ENCODE results near the gene DNPH1. TPM values are rescaled to one million over a fixed set of nuclear protein-coding genes. Genes with fewer than 3 reads are reported as not detected.

DNPH1 gene
- total RNA-seq, 1 donor from 2014 or later, result 3.5 TPM

- Mint-ChIP-seq H3K4me1 (ENCODE audit: low read depth, unreplicated experiment) (peaks cover 27% of the 10 kb centered on the region), H3K27ac (ENCODE audit: unreplicated experiment) (no peak overlapping the region), H3K36me3 (ENCODE audit: unreplicated experiment) (no peaks in the 10 kb centered on the region), H3K9me3 (ENCODE audit: unreplicated experiment) (peaks cover 24% of the 10 kb centered on the region), H3K4me3 (ENCODE audit: unreplicated experiment) (peak overlapping the region; percentile 30), H3K27me3 (ENCODE audit: unreplicated experiment) (peaks cover 21% of the 10 kb centered on the region)
- TF ChIP-seq, protein P1, sequence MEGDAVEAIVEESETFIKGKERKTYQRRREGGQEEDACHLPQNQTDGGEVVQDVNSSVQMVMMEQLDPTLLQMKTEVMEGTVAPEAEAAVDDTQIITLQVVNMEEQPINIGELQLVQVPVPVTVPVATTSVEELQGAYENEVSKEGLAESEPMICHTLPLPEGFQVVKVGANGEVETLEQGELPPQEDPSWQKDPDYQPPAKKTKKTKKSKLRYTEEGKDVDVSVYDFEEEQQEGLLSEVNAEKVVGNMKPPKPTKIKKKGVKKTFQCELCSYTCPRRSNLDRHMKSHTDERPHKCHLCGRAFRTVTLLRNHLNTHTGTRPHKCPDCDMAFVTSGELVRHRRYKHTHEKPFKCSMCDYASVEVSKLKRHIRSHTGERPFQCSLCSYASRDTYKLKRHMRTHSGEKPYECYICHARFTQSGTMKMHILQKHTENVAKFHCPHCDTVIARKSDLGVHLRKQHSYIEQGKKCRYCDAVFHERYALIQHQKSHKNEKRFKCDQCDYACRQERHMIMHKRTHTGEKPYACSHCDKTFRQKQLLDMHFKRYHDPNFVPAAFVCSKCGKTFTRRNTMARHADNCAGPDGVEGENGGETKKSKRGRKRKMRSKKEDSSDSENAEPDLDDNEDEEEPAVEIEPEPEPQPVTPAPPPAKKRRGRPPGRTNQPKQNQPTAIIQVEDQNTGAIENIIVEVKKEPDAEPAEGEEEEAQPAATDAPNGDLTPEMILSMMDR (IDR thresholded peaks at IDR 0.05; ENCODE audit: partially characterized antibody, unreplicated experiment), result no peak
- DNase-seq, result no peak
Observed at GRCh38 chr6:43268355-43268700, 39.0 kb upstream of the DNPH1 start.

DNA sequence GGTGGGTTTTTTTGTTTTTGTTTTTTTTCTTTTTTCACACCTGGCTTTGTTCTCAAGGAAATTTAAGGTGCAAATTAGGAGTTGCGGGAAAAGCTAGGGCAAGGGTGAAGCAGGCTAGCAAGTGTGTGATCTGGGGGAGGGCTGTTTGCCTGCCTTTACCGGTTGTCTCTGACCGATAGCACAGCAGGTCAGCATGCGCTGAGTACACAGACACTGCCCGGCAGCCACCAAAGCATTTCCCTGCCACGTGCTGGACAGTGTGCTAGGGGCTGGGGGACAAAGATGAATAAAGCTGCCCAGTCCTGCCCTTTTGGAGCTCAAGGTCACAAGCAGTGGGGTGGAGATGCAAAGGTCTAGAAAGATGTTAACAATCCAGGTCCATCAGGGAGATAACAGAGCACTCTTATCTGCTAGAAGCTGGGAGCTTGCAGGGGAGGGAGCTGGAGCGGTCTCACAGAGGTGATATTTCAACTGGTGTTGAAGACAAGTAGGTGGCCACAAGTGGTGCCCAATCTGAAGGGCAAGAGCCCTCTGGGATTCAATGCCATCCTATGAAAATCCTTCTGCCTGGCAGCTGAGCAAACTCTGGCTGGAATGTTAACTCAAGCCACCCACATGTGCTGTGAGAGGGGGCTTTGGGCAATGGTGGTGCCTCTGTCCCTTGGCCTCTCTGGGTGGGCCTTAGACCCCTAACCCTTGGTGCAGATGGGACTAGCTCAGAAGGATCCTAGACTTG is 38.5 kb upstream of the DNPH1 start:
- Mint-ChIP-seq H3K4me3 (ENCODE audit: unreplicated experiment) (no peak overlapping the region), H3K27me3 (ENCODE audit: unreplicated experiment) (peaks cover 18% of the 10 kb centered on the region), H3K36me3 (ENCODE audit: unreplicated experiment) (no peaks in the 10 kb centered on the region), H3K4me1 (ENCODE audit: low read depth, unreplicated experiment) (peaks cover 26% of the 10 kb centered on the region), H3K27ac (ENCODE audit: unreplicated experiment) (peak overlapping the region; percentile 60), H3K9me3 (ENCODE audit: unreplicated experiment) (peaks cover 22% of the 10 kb centered on the region)
- DNase-seq, result no peak
- TF ChIP-seq, protein P1 (IDR thresholded peaks at IDR 0.05; ENCODE audit: partially characterized antibody, unreplicated experiment), result no peak

GRCh38 chr6:43265564-43265963 is 36.3 kb upstream of the DNPH1 start:
- peaks cover 25% of the 10 kb centered on the region for H3K9me3 Mint-ChIP-seq (ENCODE audit: unreplicated experiment)
- H3K4me3 Mint-ChIP-seq (ENCODE audit: unreplicated experiment), result no peak overlapping the region
- DNase-seq, result no peak
- H3K27me3 Mint-ChIP-seq (ENCODE audit: unreplicated experiment), result peaks cover 26% of the 10 kb centered on the region
- H3K27ac Mint-ChIP-seq (ENCODE audit: unreplicated experiment), result no peak overlapping the region
- H3K36me3 Mint-ChIP-seq (ENCODE audit: unreplicated experiment), result no peaks in the 10 kb centered on the region
- H3K4me1 Mint-ChIP-seq (ENCODE audit: low read depth, unreplicated experiment), result peaks cover 23% of the 10 kb centered on the region
- TF ChIP-seq, protein P1 (IDR thresholded peaks at IDR 0.05; ENCODE audit: partially characterized antibody, unreplicated experiment), result no peak

DNA sequence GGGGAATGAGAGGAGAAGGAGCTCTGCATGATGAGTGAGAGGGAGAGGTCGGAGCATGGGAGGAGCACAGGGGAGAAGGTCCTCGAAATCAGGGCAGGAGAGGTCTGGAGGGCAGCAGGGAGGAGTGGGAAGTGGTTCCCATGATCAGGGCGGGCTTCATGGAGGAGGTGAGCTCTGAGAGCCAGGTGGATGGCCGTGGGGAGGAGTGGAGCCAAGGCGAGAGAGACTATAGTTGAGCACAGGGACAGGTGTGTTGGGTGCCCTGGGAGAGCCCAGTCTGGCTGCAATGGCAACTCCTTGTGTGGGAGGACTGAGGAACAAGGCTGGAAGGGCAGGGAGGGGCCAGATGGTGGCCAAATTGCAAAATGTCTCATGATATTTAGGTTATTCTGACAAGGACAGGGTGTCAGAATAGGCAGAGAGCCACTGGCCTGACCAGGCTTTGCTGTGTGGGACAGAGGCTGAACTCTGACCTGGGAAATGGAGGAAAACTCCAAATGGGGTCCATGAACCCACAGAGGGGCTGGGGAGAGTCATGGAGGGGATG is 35.4 kb upstream of the DNPH1 start:
- Mint-ChIP-seq H3K4me3 (ENCODE audit: unreplicated experiment) (no peak overlapping the region), H3K36me3 (ENCODE audit: unreplicated experiment) (no peaks in the 10 kb centered on the region), H3K27me3 (ENCODE audit: unreplicated experiment) (peaks cover 27% of the 10 kb centered on the region), H3K9me3 (ENCODE audit: unreplicated experiment) (peaks cover 22% of the 10 kb centered on the region), H3K27ac (ENCODE audit: unreplicated experiment) (no peak overlapping the region), H3K4me1 (ENCODE audit: low read depth, unreplicated experiment) (peaks cover 18% of the 10 kb centered on the region)
- DNase-seq, result no peak
- TF ChIP-seq, protein P1 (IDR thresholded peaks at IDR 0.05; ENCODE audit: partially characterized antibody, unreplicated experiment), result no peak
